GM21723 (cell line): ENCODE measurements around the gene CCT8L2.
"Not testable (repeated sequence)": the region's sequence is repeated elsewhere in the genome, so short reads cannot be mapped to it uniquely, and the experiment has no call there.

ENCODE experiments used
- ATAC-seq: cut with Tn5 transposase; IDR thresholded peaks from one replicate; pipeline ENCODE4 v1.9.1; 2021; ENCODE audit warnings: mild to moderate bottlenecking, moderate library complexity; ENCODE audit not compliant: unreplicated experiment

The CCT8L2 gene, protein sequence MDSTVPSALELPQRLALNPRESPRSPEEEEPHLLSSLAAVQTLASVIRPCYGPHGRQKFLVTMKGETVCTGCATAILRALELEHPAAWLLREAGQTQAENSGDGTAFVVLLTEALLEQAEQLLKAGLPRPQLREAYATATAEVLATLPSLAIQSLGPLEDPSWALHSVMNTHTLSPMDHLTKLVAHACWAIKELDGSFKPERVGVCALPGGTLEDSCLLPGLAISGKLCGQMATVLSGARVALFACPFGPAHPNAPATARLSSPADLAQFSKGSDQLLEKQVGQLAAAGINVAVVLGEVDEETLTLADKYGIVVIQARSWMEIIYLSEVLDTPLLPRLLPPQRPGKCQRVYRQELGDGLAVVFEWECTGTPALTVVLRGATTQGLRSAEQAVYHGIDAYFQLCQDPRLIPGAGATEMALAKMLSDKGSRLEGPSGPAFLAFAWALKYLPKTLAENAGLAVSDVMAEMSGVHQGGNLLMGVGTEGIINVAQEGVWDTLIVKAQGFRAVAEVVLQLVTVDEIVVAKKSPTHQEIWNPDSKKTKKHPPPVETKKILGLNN

DNA sequence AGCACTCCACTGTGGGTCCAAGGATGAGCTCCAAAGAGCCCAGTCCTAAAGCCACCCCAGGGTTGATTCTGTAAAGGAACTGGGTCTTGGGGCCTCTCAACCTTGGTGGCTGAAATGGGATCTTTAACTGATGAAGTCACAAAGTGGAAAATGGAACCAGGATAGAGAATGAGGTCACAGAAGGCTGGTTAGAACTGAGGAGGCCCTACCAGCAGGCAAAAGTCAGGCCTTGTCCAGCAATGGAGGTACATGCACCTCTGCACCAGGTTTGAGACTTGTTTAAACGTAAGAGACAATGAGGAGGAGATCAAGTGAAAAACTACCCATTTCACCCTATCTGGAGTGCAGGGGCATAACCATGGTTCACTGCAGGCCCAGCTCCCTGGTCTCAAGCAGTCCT is at the start of gene CCT8L2:
TSS of gene CCT8L2 (minus strand) at position 101 of the 400 bp plus-strand sequence. CDS start 260 bp downstream, outside the sequence.
- ATAC-seq: not testable (repeated sequence)

DNA sequence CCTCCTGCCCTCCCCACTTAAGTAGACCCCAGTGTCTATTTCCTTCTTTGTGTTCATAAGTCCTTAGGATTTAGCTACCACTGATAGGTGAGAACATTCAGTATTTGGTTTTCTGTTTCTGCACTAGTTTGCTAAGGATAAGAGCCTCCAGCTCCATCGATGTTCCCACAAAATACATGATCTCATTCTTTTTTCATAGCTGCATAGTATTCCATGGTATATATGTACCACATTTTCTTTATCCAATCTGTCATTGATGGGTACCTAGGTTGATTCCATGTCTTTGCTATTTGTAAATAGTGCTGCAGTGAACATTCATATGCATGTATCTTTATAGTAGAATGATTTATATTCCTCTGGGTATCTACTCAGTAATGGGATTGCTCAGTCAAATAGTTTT is 42.8 kb upstream of the CCT8L2 start:
- not testable (repeated sequence) for ATAC-seq

DNA sequence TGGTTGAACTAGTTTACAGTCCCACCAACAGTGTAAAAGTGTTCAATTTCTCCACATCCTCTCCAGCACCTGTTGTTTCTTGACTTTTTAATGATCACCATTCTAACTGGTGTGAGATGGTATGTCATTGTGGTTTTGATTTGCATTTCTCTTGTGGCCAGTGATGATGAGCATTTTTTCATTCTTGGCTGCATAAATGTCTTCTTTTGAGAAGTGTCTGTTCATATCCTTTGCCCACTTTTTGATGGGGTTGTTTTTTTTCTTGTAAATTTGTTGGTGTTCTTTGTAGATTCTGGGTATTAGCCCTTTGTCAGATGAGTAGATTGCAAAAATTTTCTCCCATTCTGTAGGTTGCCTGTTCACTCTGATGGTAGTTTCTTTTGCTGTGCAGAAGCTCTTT is 41.5 kb upstream of the CCT8L2 start:
- ATAC-seq: not testable (repeated sequence)

DNA sequence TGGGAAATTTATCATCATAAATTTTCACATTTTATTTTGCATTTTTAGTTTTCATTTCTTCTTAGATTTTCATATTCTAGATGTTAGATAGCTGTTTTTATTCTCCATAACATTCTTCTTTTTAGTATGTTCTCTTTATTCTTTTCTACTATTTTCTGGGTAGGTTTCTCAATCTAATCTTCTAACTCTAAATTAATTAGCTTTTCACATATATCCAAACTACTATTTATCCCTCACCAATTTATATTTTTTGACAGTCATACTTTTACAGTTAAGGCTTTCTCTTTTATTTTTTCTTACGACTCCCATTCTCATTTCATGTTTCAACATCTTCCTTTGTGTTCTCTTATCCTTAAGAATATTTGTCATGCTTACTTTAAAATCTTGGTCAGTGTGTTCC is 35.9 kb upstream of the CCT8L2 start:
- ATAC-seq: not testable (repeated sequence)

DNA sequence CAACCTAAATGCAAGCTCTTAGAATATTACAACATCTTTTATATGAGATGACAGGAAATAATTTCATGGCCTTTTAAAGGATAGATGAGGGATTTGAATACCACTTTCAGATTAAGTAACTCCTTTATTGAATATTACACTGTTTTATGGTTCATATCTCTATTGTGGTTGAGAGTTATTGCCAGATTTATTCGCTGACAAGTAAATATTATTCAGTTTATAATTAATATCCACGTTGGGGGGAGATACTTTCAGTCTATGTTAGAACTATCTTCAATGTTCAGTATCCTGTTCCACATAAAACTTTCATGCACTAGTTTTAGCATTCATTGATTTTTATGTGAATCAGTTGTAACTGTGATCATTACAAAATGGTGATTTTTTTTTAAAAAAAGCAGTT is 32.4 kb upstream of the CCT8L2 start:
- ATAC-seq: not testable (repeated sequence)

DNA sequence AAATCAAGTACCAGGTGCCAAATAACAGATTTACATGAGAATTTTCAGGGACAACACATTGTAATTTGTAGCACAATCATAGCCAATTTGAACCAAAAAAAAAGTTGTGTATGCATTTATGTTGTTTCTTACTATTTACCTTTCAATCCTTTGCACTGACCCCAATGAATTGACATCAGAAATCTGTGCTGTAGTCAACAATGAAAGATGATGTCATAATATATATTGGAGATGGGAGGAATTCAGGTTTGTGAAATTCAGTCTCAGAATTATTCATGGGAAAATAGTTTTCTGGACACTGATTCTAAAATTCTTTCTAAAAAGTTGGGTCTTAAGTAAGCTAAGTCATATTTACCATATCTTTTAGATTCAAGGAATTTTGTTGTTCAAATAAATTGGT is 31.0 kb upstream of the CCT8L2 start:
- not testable (repeated sequence) for ATAC-seq

DNA sequence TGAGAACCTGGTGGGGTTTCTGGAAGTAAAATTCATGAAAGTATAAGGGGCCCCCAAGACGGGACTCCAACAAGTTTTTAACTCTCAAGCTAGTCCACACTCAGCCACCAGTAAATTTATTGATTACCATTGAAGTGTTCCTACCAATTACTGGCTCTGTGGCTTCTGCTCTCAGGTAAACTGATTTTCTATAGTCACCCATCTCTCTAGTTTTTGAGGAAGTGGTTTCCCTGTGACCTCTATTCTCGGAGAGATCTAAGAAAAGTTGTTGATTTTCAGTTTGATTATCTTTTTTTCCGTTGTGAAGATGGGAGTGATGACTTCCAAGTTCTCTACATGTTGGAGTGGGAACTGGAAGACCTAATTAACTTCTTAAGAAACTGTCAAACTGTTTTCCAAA is 24.9 kb upstream of the CCT8L2 start:
- not testable (repeated sequence) for ATAC-seq

DNA sequence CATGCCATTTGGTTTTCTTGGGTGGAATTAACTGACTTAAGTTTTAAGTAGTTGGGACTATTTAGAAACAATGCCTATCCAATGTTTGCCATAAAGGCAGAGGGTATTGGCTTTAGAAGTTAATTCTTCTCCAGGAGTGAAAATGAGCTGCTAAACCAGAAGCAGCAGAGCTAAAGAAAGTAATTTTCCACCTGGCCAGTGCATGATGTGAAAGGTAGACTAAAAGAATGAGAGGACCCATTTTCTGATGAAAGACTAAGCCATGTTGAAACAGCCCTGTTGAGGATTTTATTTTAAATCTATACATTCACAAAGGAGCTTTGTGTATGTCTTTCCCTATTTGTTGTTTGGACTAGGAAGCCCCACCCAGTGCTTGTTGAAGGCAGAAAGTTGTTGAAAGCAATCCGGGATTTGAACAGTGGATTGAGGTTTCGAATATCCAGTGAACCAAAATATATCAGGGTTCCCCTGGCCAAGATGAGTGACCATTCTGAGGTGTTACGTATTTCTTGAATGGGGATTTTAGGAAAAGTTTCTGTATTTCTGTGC is 23.9 kb upstream of the CCT8L2 start:
- ATAC-seq: not testable (repeated sequence)

DNA sequence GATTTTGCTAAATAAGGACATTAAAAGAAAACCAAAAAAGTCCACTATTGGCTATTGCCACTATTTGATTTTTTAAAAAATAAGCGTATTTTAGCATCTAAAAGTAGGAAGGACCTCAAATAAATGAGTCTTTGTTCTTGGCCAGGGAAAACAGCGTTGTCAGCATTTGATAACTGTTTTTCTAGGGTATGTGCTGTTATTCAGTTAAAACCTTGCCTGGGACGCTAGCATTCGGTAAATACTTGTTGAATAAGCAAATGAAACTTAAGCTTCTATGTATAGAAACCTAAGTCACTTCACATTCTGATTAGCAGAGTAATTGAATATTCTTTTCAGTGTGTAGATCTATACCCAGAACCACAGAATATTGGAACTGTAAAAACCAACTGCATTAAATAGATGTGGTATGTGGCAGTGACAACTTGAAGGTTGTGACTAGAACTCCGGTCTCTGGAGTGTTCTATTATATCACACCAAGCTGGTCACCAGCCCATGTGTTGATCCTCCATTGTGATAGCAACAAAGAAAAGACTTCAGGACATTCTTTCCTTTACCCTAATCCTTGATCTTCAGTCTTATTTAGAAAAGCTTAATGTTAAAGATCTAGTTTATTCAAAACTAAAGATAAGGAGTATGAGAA is 23.1 kb upstream of the CCT8L2 start:
- not testable (repeated sequence) for ATAC-seq

DNA sequence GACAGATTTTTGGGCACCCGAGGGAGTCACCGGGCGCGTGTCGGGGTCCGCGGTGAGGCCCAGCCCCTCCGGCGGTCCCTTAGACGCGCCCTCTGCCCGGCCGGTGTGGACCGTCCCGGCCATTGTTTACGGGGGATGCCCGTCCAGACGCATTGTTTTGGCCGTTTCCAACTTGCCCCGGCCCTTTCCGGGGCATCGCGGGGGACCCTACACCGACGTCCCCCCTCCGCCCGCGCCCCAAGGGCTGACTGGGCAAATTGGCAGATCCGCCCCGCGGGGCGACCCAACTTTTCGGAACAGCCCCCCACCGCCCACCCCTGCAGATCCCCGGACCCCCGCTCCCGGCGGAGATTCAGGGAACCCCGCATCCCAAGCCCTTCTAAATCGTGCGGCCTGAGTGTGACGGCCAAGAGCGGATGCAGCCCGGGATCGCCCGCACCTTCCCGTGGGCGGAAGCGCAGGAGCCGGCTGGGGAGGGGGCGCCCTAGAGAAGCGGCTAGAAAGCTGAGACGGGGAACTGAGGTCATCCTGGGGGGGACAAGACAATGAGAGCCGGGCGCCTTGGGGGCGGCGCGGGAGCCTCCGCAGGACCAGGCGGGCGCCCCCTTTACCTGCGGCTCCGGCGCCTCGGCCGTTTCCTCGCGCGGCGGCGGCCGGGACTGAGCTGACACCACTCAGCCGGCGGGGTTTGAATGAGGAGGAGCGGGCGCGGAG is 17.1 kb upstream of the CCT8L2 start:
- ATAC-seq: no peak

DNA sequence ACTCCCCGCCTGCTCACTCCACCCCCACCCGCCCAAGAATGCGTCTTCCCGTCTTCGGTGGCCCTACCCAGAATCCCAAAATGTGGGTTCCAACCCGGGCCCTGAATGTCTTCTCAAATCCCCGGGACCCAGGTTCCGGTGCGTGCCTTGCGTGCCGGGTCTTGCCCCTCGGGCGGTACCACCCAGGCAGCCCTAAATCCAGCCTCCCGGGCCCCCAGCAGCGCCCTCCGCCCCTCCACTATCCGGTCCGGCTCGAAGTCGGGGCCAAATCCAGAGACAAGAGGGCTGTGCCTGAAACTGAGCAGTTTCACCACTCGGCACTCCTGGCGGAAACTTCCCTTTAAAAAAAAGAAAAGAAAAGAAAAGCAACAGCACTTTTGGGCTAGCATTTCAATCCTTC is 16.3 kb upstream of the CCT8L2 start:
- no peak for ATAC-seq

DNA sequence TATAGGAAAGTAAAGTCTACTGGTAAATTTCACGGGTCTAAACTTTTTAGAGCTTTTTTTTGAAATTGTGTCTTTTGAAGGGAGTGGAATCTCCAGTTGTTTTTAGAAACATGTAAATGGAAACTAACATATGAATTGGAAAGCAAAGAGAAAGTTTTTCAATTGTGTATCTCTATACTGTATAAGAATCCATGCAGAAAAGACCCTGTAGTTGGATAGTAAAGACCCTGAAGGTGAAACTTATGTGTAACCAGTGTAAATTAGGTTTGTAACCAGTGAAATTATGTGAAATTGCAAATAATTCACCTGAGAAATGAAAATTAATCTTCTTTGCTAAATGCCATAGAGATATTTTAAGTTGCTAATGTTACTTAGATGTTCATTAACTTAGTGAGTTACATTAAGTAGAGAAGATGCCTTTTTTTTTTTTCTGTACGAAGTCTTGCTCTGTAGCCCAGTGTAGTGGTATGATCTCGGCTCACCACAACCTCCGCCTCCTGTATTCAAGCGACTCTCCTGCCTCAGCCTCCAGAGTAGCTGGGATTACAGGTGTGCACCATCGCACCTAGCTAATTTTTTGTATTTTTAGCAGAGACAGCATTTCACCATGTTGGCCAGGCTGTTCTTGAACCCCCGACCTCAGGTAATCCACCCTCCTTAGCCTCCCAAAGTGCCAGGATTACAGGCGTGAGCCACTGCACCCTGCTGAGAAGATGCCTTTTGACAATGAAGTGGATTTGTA is 11.8 kb upstream of the CCT8L2 start:
- not testable (repeated sequence) for ATAC-seq

DNA sequence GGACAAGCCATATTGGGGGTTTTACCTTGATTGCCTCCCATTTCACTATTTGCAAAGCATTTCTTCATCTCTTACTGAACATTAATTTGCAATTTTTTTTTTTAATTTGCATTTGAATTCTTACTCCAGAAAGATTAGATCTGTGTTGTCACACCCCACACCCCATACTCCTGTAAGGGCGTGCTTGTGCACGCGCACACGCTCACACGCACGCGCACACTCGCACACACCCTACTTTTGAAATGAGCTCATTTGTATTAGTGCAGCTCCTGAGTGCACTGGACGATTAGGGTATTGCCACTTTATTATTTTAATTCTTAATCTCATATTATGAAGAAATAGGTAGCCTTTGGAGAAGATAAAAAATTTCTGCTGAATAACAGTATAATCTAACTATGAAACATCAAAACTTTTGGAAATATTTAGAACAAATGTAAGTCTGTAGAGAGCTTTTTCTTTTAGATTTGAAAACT is 11.2 kb upstream of the CCT8L2 start:
- not testable (repeated sequence) for ATAC-seq

DNA sequence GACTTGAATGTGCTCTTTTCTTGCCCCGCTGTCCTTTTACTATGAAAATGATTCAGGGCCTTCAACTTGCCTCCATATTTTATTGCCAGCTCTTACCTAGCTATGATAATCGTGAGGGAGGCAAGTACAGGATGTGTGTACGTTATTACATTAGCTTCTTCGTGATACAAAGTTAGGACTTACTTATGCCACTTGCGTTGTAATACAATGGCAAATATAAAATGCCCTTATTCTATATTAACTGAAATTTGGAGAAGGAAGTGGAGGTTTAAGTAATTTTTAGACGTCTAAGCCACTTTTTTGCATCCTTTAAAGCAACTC is 10.8 kb upstream of the CCT8L2 start:
- ATAC-seq: no peak

DNA sequence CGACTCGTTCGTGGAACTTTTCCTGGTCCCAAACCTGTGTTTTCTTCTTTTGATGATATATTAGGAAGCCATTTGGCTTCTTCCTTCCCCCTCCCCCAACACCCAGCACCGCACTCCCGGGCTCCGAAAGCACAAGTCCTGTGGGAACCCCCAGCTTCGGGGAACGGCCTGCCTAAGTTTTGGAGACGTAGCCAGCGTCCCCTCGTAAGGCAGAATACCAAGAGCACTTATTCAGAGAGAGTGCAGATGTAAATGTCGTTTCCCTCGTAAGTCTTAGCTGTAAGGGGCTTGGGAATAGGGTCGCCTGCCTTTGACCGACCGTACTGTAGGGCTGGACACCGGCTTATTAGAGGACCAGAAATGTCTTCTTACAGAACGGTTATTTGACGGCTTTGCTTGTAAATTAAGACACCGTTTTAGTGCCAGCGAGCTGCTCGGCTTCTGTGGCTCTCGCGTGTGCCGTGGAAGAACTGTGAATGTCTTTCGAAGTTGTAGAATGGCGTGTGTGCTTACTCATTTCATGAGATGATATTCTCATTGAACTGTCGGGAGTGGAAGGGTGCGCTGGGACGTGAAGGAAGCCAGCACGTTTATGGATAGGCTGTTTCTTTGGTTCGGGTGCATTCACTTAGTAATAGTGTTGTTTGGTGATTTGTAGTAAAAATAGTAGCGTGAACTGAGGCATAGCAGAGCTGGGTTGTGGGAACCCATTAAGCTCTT is 10.3 kb upstream of the CCT8L2 start:
- ATAC-seq: not testable (repeated sequence)

DNA sequence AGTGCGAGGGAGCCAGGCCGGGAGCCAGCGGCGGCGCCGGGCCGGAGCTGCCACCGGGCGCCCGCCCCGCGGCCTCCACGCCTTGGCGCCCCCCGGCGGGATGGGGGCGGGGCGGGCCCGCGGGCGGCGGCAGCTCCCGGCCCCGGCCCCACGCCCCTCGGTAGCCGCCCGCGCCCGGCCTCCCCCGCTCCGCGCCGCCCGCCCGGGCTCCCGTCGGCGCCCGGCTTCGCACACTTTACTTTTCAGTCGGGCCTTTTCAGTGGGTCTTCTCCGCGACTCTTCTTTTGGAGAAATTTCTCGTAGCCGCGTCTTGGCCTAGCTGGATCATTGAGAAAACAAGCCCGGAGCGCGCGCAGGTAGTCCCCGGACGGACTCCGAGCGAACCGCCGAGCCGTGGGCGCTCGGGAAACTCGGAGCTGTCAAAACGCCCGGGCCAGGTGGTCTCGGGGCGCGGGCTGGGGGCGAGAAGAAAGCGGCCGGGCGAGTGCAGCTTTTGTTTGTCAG is 9.7 kb upstream of the CCT8L2 start:
- not testable (repeated sequence) for ATAC-seq

DNA sequence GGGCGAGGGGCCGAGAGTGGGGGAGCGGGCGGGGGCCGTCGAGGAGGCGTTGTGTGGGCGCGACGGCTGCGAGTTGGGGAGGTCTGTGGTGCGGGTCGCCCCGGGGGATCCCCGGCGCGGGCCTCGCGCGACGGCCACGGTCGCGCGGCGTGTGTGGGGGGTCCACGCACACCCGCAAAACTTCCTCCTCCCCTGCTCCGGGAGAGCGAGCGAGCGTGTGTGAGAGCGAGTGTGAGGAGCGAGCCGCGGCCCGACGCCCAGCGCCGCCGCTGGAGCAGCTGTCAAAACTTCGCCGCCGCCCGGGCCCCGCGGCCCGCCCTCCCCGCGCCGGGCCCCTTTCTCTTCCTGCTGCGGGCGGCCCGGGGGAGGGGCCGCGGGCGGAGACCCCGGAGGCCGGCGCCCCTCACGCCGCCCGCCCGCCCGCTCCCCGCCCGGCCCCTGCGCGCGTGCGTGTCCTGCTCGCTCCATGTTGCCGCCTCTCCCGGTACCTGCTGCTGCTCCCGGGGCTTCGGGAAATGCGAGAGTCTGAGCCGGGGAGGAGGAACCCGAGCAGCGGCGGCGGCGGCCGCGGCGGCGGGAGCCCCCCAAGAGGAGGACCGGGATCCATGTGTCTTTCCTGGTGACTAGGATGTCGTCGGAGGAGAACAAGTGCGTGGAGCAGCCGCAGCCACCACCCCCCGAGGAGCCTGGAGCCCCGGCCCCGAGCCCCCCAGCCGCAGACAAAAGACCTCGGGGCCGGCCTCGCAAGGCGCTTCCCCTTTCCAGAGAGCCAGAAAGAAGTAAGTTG is 9.0 kb upstream of the CCT8L2 start:
- ATAC-seq: no peak

DNA sequence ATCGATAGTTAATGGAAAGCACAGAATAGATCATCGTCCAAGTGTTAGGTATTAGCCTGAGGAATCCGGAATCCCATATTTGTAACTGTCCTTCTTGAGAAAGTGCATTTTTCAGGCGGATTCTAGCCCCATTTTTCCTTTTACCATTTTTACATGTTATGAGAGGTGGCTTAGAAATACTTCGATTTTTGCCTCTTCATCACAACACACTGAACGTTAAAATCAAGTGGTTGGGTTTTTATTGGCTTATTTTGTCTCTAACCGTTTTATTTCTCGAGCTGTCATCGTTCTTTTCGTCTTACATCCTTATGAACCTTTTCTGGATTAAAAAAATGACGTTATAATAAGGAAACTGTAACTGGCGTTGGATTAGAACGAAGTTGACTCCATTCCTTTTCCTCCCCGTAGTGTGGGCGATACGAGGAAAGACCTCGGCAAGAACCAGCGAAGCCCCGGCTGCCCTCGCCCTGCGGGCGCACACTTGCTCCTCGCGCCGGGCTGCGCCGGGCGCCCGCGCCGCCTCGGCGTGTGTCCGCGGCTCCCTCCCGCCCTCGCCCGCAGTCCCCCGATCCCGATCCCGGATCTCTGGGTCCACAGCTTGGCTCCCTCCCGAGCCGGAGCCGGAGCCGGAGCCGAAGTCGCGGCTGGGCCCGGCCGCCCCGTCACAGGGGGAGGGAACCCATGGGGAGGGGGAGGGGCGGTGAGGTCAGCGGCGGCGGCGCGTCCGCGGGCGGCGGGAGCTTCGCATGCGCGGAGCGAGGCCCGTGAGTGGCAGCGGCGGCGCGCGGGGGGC is 8.2 kb upstream of the CCT8L2 start:
- ATAC-seq: not testable (repeated sequence)
